HG02763 (cell line): ENCODE measurements around the gene ATXN1.

ENCODE experiments used
- ATAC-seq: cut with Tn5 transposase; IDR thresholded peaks from one replicate; pipeline ENCODE4 v1.9.1; 2021; ENCODE audit warnings: mild to moderate bottlenecking, moderate library complexity; ENCODE audit not compliant: unreplicated experiment

The ATXN1 gene

DNA sequence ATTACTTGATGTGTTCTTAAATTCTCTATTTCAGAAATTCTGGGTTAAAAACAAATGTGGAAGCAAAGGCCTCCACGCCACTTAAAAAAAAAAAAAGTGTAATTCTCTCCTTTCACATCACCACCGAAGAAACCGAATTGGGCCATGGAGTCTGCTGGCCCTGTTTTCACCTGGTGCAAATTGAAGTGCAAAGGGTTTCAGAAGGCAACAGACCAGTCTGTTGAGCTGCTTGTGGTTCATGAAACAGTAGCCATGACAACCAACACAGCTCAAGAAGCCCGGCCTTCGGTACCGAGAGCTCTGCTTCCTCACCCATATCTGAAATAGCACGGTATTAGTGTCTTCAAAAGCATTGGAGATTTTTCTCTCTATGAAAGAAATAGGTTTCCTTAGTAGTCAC lies 459.7 kb downstream of the ATXN1 start:
- ATAC-seq, result peak; percentile 33

DNA sequence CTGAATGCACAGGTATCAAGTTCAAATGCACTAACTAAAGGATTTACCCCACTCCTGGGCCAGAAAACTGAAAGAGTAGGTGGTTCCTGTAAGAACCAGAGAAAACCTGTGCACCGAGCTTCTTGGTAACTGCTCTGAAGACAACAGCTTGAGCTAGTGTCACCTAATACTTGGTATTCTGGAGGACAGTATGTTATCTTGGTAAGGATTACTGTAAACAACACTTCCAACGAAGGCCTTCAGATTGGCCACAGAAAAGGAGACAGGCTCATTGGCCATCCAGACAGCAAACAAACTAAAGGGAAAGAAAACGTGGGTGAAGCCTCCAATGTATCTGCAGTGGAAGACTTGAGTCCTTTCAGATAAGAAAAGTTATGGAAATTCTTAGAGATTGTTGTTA lies 461.4 kb downstream of the ATXN1 start:
- no peak for ATAC-seq

DNA sequence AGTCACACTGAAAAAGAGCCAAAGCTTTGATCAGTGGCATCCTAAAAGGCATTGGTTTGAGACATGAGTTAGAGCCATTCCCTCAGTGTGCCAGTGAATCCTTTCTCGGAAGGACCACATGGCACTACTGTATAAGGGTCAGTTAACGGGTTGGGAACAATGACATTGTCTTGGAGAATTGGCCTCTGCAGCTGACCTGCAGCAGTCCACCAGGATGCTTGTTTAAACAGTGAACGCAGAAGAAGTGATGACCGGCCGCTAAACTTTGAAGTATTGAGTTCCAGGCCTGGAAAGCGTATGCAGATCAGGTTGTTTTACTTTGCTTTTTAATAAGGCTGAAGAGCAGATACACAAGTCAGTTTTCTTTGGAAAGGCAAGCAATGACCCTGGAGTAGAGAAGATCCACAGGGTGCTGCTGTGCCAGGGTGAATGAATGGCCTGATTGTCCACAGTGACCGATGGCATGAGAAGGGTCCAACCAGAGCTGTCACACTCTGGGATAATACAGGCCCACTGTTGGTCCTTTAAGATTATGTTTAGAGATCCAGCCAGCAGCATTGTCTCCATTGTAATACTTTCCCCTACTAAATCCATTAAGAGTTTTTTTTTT lies 465.1 kb downstream of the ATXN1 start:
- no peak for ATAC-seq

DNA sequence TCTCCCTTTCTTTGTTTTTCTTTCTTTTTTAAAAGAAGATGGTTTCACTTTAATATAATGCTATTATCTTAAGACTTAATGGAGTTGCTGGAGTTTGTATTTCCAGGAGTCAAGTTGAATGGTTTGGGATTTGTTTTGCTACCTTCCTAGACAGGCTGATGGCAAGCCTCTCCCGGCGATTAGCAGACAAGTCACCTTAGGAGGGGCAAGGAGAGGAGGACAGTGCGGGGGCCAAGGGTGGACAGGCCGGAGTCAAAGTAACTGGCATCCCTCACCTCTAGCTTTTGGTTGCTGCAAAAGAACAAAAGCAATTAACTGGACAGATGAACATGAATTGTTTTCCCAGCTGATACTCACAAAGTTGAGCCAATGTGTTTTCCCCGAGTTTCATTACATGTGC lies 465.8 kb downstream of the ATXN1 start:
- ATAC-seq, result no peak

DNA sequence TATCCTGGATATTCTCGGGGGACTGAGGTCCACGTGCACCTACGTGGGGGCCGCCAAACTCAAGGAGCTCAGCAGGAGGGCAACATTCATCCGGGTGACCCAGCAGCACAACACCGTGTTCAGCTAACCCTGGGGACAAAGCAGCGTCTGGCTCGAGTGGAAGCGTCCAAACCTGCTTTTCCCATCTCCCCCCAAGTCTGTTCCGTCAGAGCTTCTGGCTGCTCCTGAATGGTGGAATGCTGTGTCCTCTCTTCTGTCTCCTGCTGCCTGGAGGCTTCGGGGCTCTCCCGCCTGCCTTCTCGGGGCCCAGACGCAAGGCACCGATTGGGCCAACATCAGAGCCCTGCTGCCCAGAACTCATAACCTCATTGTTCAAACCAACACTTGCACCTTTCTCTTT lies 466.2 kb downstream of the ATXN1 start:
- ATAC-seq, result no peak

DNA sequence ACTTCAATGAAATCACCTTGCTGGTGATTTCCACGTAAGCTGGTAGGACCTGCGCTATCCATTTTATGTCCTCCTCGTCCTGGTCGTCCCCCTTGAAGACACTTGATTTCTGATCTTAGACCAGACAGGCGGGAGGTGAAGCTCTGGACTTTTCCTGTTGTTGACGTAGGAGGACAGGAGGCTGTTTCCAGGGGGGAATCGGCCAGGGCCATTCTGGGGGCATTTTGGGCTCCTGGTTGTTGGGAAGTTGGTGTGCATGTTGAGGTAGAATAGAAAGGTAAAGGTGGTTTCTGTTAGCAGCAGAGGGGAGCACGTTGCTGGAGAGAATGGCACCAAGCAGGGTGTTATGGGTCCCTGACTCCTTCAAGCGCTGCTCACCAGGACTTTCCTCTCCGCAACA lies 466.9 kb downstream of the ATXN1 start:
- ATAC-seq, result no peak

DNA sequence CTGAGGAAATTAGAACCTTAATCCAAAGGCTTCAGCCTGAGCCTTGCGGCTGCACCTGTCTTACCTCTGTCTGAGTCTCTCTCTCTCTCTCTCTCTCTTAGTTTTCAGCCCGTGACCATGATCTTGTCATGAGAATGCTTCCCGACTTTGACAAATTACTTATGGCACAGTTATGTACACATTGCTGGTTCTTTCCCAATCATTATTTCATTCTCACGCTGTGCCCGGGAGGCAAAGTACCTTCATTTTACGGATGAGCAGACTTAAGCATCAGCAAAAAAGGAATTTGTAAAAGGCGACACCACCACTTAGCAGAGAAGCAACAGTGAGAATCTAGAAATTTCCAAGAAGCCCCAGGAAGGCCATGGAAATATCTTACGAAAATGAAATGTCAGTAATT lies 468.3 kb downstream of the ATXN1 start:
- ATAC-seq, result no peak

DNA sequence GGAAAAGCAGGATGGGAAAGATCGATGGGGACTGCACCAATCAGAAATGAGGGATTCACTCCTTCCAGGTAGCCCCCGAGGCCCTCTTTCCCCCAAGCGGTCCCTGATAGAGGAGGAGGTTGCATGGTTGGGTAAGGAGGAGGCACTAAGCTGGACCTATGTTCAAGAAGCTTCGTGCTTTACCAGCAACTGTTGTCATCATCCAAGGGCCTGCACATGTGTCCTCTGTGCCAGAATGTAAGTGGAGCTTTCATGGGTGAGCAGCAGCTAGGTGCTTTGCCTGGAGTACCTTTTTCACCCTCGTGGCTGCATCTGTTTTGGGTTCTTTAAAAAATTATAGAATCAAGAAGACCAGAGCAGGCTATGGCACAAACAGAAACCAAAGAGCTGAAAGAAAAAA lies 468.8 kb downstream of the ATXN1 start:
- no peak for ATAC-seq

DNA sequence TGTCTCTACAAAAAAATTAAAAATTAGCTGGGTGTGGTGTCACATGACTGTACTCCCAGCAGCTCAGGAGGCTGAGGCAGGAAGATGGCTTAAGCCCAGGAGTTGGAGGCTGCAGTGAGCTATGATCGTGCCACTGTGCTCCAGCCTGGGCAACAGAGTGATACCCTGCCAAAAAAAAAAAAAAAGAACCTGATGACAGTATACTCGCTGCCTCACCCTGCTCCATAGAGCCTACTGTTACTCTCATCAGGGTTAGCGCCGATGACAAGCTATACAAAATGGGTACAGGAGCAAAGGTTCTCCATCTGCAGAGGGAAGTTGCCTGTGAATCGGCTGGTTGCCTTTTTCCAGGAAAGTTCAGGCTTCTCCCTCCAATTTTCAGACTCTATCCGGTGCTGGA lies 469.5 kb downstream of the ATXN1 start:
- ATAC-seq, result no peak

DNA sequence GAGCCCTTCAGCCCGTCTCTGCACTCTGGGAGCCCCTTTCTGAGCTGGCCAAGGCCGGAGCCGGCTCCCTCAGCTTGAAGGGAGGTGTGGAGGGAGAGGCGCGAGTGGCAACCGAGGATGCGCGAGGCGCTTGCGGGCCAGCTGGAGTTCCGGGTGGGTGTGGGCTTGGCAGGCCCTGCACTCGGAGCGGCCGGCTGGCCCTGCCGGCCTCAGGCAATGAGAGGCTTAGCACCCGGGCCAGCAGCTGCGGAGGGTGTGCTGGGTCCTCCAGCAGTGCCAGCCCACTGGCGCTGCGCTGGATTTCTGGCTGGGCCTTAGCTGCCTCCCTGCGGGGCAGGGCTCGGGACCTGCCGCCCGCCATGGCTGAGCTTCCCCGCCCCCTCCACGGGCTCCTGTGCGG lies 473.1 kb downstream of the ATXN1 start:
- ATAC-seq, result no peak

DNA sequence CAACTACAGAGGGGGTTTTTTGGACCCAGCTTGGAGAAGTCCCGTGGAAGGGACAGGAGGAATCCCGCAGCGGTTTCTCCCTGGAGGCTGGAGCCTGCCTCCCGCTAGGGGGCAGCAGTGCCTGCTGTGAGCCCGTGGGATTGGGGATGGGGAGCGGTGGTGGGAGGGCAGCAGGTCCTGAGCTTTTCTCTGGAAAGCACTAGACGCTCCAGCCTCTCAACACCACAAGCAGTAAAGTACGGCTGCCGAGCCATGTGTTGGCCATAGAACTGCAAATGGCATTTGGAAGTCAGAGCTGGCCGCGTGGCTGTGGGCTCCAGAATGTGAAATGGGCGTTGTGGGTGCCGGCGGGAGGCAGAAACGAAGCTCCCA lies 475.1 kb downstream of the ATXN1 start:
- ATAC-seq, result no peak

DNA sequence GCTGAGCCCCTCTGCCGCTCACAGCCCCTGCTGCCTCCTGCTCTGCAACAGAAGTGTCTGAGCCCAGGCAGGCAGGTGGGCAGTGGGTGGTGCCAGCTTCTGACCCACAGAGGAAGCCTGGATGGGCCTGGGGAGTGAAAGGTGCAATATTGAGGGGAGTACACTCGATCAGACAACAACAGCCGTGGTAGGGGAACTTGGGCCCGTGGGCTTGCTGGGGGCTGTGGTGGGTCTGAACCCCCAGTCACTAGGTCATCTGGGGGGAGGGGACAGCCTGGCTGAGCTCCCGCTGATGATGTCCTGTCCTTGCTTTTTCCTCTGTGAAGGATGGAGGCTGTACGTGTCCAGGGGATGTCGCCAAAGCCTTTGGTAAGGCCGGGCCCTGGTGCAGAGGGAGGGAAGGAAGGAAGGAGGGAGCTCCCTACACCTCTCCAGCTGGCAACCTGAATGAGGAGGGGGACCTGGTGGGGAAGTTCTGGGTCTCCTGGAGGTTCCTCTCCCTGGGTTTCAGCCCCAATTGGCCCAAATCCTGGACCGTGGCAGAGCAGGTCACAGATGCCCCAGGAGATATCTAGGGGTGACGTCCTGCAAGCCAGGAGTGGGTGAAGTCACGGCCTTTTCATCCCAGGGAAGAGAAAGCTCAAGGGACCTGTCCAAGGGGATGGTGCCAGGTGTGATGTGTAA lies 475.7 kb downstream of the ATXN1 start:
- no peak for ATAC-seq

DNA sequence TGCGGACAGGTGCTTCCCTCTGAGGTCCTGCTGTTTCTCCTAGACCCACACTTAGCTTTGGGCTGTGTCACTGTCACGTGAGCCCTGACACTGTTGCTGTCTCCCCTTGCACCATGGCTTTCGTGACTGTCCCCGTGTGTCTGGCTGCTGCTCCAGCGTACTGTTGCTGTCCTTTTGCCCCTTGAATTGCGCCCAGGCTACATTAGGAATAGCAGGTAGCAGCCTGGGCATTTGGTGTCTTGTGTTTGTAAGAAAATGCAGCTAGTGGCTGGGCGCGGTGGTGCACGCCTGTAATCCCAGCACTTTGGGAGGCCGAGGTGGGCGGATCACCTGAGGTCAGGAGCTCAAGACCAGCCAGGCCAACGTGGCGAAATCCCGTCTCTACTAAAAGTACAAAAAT lies 476.8 kb downstream of the ATXN1 start:
- ATAC-seq, result no peak

DNA sequence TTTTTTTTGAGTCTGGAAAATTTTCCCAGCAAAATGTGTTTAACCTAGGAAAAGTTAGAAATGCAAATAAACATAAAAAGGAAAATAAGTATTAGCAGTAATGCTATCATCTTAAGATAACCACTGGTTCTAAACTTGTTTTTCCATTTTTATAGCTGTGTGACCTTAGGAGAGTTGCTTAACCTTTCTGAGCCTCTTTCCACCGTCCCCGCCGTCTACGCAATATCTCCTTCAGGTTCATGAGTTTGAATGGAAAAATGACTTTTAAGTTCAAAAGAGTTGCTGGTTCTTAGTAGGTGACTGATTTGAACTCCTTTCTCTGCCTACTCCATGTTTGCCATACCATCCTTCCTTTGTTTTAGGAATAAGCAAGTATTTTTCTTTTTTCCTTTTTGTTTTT lies 478.9 kb downstream of the ATXN1 start:
- no peak for ATAC-seq

DNA sequence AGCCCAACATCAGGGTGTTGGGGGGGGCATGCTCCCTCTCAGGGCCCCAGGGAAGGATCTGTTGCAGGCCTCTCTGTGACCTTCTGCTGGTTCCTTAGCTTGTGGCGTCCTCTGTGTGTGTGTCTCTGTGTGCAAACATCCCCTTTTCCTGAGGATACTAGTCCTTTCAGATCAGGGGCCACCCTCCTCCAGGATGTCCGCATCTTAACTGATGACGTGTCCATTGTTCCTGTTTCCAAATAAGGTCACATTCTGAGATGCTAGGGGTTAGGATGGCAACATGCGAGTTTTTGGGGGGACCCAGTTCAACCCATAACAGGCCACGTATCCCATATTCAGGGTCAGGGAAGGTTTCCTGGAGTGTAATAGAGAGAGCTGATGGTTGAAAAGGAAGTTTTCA lies 482.0 kb downstream of the ATXN1 start:
- ATAC-seq, result no peak

DNA sequence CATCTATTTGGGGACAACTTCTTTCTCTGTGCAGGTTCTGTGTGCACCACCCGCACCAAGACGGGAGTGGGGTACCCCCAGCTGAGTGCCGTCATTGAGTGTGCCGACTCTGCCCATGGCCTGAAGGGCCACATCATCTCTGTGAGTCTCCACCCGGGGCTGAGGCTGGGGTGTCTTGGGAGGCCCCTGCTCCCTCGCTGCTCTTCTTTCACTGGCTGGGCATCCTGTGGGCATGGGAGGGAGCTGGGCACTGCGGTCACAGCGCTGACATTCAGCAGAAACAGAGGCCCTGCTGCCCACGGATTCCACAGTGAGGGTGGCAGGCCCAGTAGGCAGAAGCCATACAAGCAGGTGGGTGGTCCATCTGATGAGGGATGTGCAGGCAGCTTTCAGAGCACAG lies 482.5 kb downstream of the ATXN1 start:
- no peak for ATAC-seq

DNA sequence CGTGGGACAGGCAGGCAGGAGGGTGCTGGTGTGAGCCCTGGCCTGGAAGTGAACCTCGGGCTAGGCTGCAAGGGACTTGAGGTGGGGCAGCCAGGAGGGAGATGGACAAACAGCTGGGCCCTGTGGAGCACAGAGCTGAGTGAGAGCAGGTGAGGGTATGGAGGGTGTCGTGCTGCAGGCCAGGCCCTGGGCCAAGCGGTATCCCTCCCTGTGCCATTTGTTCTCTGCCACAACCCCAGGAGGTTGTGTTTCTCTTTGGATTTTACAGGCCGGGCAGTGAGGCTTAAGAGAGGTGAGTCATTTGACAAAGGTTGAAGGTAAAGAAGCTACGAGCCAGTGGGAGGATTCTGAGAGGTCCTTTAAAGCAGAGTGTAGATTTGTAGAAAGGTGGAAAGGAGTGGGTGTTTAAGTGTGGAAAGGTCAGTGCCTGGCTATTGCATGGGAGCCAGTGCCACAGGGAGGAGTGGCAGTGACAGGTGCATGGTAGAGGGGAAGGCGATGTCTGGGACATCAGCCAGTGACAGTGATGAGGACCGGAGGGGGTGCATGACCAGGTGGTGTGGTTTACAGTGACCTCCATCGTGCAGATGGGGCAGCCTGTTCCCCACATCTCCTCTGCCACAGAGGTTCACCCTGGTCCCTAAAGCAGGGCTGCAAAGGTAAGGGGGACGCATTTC lies 483.1 kb downstream of the ATXN1 start:
- ATAC-seq, result no peak

DNA sequence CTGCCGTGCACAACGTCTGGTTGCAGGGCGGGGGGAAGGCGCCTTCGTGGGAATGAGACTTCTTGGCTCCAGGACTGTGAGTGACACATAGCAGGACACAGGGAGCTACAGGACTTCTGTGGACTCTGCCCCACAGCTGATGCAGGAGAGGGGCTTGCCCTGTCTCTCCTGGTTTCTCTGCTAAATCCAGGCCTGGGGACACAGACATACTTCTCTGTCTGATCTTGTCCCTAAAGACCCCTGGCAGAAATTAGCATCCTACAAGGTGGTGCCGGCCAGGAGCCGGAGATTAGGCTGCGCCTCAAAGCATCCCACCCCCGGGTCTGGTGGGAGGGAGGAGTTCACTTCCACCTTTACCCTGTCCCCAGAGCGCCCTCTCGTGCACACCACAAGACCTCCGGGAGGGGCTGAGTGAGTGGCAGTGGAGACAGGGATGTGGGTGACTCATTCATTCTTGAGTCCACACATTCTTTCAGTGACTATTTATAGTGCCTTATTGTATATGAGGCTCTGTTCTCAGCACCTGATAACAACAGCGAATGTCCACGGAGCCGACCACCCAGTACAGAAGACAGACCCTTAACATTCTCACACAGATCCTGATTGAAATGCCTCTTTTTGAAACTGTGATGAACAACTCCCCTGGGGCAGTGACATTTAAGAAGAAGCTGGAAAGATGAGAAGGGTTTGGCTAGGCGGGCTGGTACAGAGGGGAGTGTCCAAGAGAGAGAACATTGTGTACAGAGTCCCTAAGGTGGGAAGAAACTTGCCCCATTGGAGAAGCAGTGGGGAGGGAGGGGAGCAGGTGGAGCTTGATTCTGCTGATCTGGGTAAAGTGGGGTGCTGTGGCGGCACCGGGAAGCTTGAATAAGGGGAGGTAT lies 483.9 kb downstream of the ATXN1 start:
- ATAC-seq, result no peak

DNA sequence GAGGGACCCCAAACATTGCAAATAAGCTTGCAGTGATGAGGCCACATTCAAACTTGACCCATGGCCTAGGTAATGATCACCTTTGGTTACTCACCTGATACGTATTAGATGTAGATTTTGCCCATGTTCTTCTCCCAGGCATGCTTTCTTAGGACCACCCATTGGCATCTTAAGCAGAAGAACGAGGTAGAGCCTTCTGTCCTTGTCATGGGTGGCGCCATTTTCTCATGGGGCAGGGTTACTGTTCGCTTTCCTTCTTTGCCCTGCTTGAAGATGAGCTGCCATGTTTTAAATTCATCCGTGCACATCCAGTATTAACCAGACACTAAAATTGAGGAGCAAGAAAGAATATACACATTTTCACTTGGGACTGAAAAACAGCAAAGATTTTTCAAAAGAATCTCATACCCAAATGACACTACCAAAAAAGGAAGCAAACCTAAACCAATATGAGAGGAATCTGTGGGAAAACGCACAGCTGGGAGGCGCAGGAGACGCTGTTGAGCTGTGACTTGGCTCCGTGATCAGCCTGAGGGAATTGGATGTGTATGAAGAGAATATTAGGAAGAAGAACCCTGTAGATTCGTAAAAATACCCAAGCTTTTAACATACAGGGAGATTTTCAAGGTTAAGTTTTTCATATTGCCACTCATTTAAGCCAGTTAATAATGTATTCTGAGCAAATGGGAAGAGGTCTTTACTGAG lies 486.2 kb downstream of the ATXN1 start:
- no peak for ATAC-seq

DNA sequence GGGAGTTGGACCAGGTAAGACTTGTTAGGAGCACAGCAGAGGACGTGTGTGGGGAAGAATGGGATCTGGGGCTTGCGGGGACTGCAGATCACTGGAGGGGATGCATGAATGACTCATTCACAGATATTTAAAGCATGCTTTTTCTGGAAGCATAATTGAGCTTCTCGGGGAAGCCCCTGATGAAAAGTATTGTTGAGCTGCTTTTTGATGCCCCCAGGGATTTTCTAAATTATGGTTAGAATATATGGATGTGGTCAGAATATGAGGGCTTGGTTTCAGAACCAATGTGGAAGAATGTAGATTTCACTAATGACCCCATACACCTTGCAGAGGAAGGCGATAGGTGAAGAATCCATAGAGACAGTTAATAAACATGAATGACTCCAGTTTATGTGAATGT lies 486.8 kb downstream of the ATXN1 start:
- ATAC-seq, result no peak

DNA sequence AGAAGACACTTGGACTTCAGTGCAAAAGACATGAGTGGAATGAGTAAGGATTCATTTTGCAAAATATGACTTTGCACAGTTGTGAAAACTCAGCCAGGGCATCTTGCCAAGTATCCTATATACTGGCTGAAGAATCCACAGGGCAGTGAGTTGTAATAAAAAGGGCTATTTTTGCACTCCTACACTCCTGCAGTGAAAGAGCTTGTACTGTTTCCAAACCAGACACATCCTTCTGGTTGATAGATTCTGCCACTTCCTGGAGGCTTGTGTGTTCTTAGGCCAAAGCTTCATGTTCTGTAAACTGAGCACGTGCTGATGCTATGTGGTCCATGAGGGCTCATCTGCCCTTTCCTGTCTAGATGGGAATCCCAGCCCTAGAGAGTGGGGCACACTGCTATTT lies 488.0 kb downstream of the ATXN1 start:
- no peak for ATAC-seq
